ENCODE data around the gene GTF3A. TPM values are rescaled to one million over a fixed set of nuclear protein-coding genes. Genes with fewer than 3 reads are reported as not detected.

GTF3A gene
- total and polyA plus RNA-seq, 2 of the 8 experiments (the other 6 are each of a cell fraction or from before 2014, with no cell fraction given): 41.6 to 96.5 TPM

DNA sequence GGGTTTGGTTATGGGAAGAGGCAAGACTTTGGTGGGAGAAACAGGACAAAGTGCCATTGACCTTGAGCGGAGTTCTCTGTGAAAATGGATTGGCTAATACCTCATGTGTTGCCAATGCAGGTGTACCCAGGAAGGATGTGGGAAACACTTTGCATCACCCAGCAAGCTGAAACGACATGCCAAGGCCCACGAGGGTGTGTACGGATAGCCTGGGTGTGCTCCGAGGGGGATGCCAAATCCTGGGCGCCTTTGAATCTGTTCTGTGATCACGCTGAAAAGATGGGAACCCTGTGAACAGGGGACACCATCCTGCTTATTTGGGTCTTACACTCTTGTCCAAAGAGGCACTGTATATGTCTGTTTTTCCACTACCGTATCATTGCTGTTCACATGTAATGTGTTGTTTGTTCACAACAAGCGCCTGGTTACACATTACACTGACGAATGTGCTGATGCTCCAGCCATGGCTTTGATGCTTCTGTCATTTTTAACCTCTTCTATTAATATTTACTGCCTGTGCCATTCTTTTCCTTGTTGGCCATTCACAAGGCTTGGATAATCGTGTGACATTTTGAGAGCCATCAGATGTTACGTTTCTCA lies 8.3 kb downstream of the GTF3A start:
- Histone ChIP-seq H3K4me2 (ENCODE audit: insufficient read depth in 1 of 2, low read depth in 2 of 2, low read length in 2 of 2) (no peak overlapping the region), H3K9ac (replicated peaks in 1 of 4; ENCODE audit: extremely low read depth in 1 of 4, low read depth in 3 of 4, low read length in 3 of 4) (no peak overlapping the region), H2BK120ac (replicated peaks; ENCODE audit: low read depth, low read length) (no peak overlapping the region), H3K79me1 (ENCODE audit: low read depth, low read length) (peaks cover 4% of the 10 kb centered on the region), H2BK5ac (ENCODE audit: low read depth, low read length) (no peak overlapping the region), H3K23ac (ENCODE audit: insufficient read length) (no peak overlapping the region), H3K27ac (ENCODE audit: low read depth, low read length) (no peak overlapping the region), H2BK12ac (ENCODE audit: low read depth, low read length) (no peak overlapping the region), H3K4me1 (replicated peaks in 1 of 4; ENCODE audit: control insufficient read depth in 3 of 4, insufficient read depth in 4 of 4, low read length in 3 of 4) (no peaks in the 10 kb centered on the region), H3K36me3 (ENCODE audit: control insufficient read depth in 2 of 4, insufficient read depth in 4 of 4, low read length in 3 of 4) (peaks cover 15 to 80% (median 63%) of the 10 kb centered on the region in 4 experiments), H3K23me2 (ENCODE audit: low read depth, low read length) (no peaks in the 10 kb centered on the region), H4K8ac (ENCODE audit: extremely low read depth, insufficient read depth, low read length) (no peak overlapping the region), H3K79me2 (ENCODE audit: control insufficient read depth in 1 of 2, insufficient read depth in 2 of 2, low read length in 2 of 2) (no peaks in the 10 kb centered on the region), H3K27me3 (replicated peaks in 1 of 4; ENCODE audit: control insufficient read depth in 3 of 4, extremely low read depth in 1 of 4, insufficient read depth in 3 of 4, low read length in 3 of 4) (no peaks in the 10 kb centered on the region), H3K14ac (ENCODE audit: insufficient read length) (no peak overlapping the region), H4K20me1 (replicated peaks in 1 of 2; ENCODE audit: control insufficient read depth in 1 of 2, insufficient read depth in 2 of 2, low read length in 2 of 2) (peaks cover 0 to 5% of the 10 kb centered on the region in 2 experiments), H3K4ac (replicated peaks; ENCODE audit: insufficient read length, low read depth, low read length) (no peak overlapping the region), H3K56ac (replicated peaks; ENCODE audit: insufficient read length, low read depth, low read length) (no peak overlapping the region), H4K91ac (replicated peaks; ENCODE audit: insufficient read length, low read length) (no peak overlapping the region), H2AK5ac (ENCODE audit: low read depth, low read length) (no peak overlapping the region), H2BK15ac (ENCODE audit: low read length) (no peak overlapping the region), H3K4me3 (ENCODE audit: extremely low read depth in 1 of 4, insufficient read depth in 2 of 4, low read depth in 3 of 4, low read length in 4 of 4) (no peak overlapping the region), H2BK20ac (ENCODE audit: low read length) (no peak overlapping the region), H2AFZ (ENCODE audit: low read length) (no peak overlapping the region), H4K5ac (ENCODE audit: insufficient read length, low read depth, low read length) (no peak overlapping the region), H3K18ac (ENCODE audit: extremely low read depth, low read length) (no peak overlapping the region), H3K9me3 (ENCODE audit: insufficient read depth in 2 of 2, low read depth in 1 of 2, low read length in 1 of 2) (no peaks in the 10 kb centered on the region; a peak in 1 of 4 replicates)
- ChIA-PET CTCF (ENCODE audit: partially characterized antibody) (interaction anchor here (1.2 kb wide), 1 partner anchor 74 kb away, joined by 3 read pairs; no protein-coding TSS in a partner anchor), POLR2A (ENCODE audit: partially characterized antibody) (interaction anchor here (0.6 to 1.2 kb wide), 3 partner anchors 10 to 17 kb away, joined by 3 to 5 read pairs (median 4); no protein-coding TSS in a partner anchor)
- 94% methylated on average over 12 of the region's 12 CpGs; no CpG with 5 or more reads in 1 of the 2 experiments for WGBS, 2 experiments (ENCODE audit: extremely low coverage in 1 of 2, insufficient coverage in 1 of 2, insufficient read length in 1 of 2, insufficient replicate concordance in 2 of 2, low coverage in 1 of 2, low lambda C conversion rate in 2 of 2, missing lambda C conversion rate in 1 of 2)
- no peak for TF ChIP-seq PHF8 (conservative IDR thresholded peaks at IDR 0.05; ENCODE audit: low read depth, low read length)
- TF ChIP-seq RFX5 (IDR thresholded peaks at IDR 0.05; ENCODE audit: borderline replicate concordance, low read depth, low read length): no peak
- TF ChIP-seq SAP30 (IDR thresholded peaks at IDR 0.05; ENCODE audit: insufficient read depth, insufficient replicate concordance, low read length): no peak
- TF ChIP-seq CHD2 (IDR thresholded peaks at IDR 0.05; ENCODE audit: low read length): no peak
- TF ChIP-seq SUZ12 (IDR thresholded peaks at IDR 0.05; ENCODE audit: low read length): no peak
- TF ChIP-seq POLR2AphosphoS5 (IDR thresholded peaks at IDR 0.05; ENCODE audit: low read depth, low read length): no peak
- no peak for TF ChIP-seq GTF2F1 (IDR thresholded peaks at IDR 0.05; ENCODE audit: borderline replicate concordance, low read depth, low read length)
- TF ChIP-seq EZH2 (IDR thresholded peaks at IDR 0.05; ENCODE audit: low read depth, low read length, severe bottlenecking): no peak
- no peak for TF ChIP-seq TCF12 (IDR thresholded peaks at IDR 0.05; ENCODE audit: low read depth, low read length)
- DNase-seq (ENCODE audit: low read depth in 1 of 2, low spot score in 2 of 2): no peak
- no peak for FAIRE-seq
